GM06990 (cell line): ENCODE data around the gene FOXK1.

Experiments used
- DNase-seq: peaks from one replicate; pipeline ENCODE4 v3.0.0-alpha.2; 2011; ENCODE audit not compliant: insufficient read length; ENCODE audit errors: extremely low read depth
- H3K27me3 ChIP-seq: replicated peaks from 2 replicates; pipeline ENCODE4 v1.6.0; 2011; ENCODE audit warnings: low read length; ENCODE audit not compliant: control insufficient read depth, insufficient read depth
- H3K36me3 ChIP-seq: 2 replicates; pipeline ENCODE4 v1.5.1; 2011; ENCODE audit warnings: low read length; ENCODE audit not compliant: control insufficient read depth, insufficient read depth
- H3K4me3 ChIP-seq: replicated peaks from 2 replicates; pipeline ENCODE4 v1.5.1; 2011; ENCODE audit warnings: low read depth, mild to moderate bottlenecking, control low read depth, low read length
- CTCF ChIP-seq: IDR thresholded peaks from 2 replicates; pipeline ENCODE4 v1.5.1; 2011; ENCODE audit warnings: low read length, control low read depth, mild to moderate bottlenecking, inconsistent platforms; ENCODE audit not compliant: insufficient read depth, poor library complexity, severe bottlenecking

The FOXK1 gene

GRCh38 chr7:4815121-4815520 is 133.0 kb downstream of the FOXK1 start:
- H3K4me3 ChIP-seq: no peak overlapping the region
- no peaks in the 10 kb centered on the region for H3K27me3 ChIP-seq
- DNase-seq: no peak
- H3K36me3 ChIP-seq: no peaks in the 10 kb centered on the region
- no peak for TF ChIP-seq CTCF

- Histone ChIP-seq H3K4me3 (no peak overlapping the region), H3K36me3 (no peaks in the 10 kb centered on the region), H3K27me3 (no peaks in the 10 kb centered on the region)
- TF ChIP-seq CTCF: peak; percentile 27
- no peak for DNase-seq
These were observed 133.7 kb downstream of the FOXK1 start for GRCh38 chr7:4815609-4816418.

- DNase-seq: no peak
- Histone ChIP-seq H3K36me3 (no peaks in the 10 kb centered on the region), H3K4me3 (no peak overlapping the region), H3K27me3 (no peaks in the 10 kb centered on the region)
- TF ChIP-seq CTCF: no peak
These were observed 134.5 kb downstream of the FOXK1 start for GRCh38 chr7:4816419-4817080.

- DNase-seq: no peak
- no peak for TF ChIP-seq CTCF
- Histone ChIP-seq H3K36me3 (no peaks in the 10 kb centered on the region), H3K4me3 (no peak overlapping the region), H3K27me3 (no peaks in the 10 kb centered on the region)
These were observed 135.2 kb downstream of the FOXK1 start for GRCh38 chr7:4817178-4817901.

GRCh38 chr7:4818000-4818794 is 136.1 kb downstream of the FOXK1 start:
- no peak for TF ChIP-seq CTCF
- no peaks in the 10 kb centered on the region for H3K36me3 ChIP-seq
- no peak for DNase-seq
- H3K4me3 ChIP-seq: no peak overlapping the region
- H3K27me3 ChIP-seq: no peaks in the 10 kb centered on the region
